Upper lobe of left lung (tissue), 4 donors: ENCODE measurements around the gene MAN2A1.

Experiments
- CTCF ChIP-seq, 6 experiments: fragments of 450-650 bp in 4 of 6; fragments of 200-600 bp in 2 of 6; sonication (generic) in 2 of 6; IDR thresholded peaks; one replicate each; pipeline ENCODE4 v1.5.1; 2016 to 2019; ENCODE audit warnings: antibody characterized with exemption in 6 of 6
- EP300 ChIP-seq, 4 donors: sonication (generic); formaldehyde crosslinking; IDR thresholded peaks; one replicate each; pipeline ENCODE4 v1.5.1; 2017; ENCODE audit warnings: antibody characterized with exemption in 4 of 4, control low read depth in 2 of 4
- POLR2AphosphoS5 ChIP-seq, 2 donors: sonication (generic); formaldehyde crosslinking; IDR thresholded peaks; one replicate each; pipeline ENCODE4 v1.5.1; 2017; ENCODE audit warnings: antibody characterized with exemption in 2 of 2

GRCh38 chr5:109656829-109657228 is 32.9 kb upstream of the MAN2A1 start:
- TF ChIP-seq CTCF (IDR thresholded peaks at IDR 0.05) (no peak), EP300 (IDR thresholded peaks at IDR 0.05) (no peak), POLR2AphosphoS5 (IDR thresholded peaks at IDR 0.05) (no peak)
